AG04450 (cell line): ENCODE results near the gene EHMT1. TPM values are rescaled to one million over a fixed set of nuclear protein-coding genes. Genes with fewer than 3 reads are reported as not detected.

ENCODE experiments used
- CTCF ChIA-PET: fragments of 300-600, 350-600 bp; formaldehyde crosslinking; extraction: SDS; loops from one replicate; lab custom pipeline; 2022; ENCODE audit warnings: antibody characterized with exemption, inconsistent platforms; lab: Charles Lee
- POLR2A ChIA-PET: fragments of 350-600 bp; formaldehyde crosslinking; extraction: SDS; loops from one replicate; lab custom pipeline; 2021; ENCODE audit warnings: antibody characterized with exemption, inconsistent platforms; lab: Yijun Ruan, JAX
- DNase-seq: peaks from one replicate; pipeline ENCODE4 v3.0.0-alpha.2; 2011; ENCODE audit warnings: low read depth, low spot score
- H3K27ac ChIP-seq: one replicate; pipeline ENCODE4 v1.5.1; 2012; ENCODE audit warnings: low read depth, low read length, control low read depth
- H3K27me3 ChIP-seq: one replicate; pipeline ENCODE4 v1.6.0; 2012; ENCODE audit warnings: low read length; ENCODE audit not compliant: control insufficient read depth, insufficient read depth
- H3K4me3 ChIP-seq: 2 replicates; pipeline ENCODE4 v1.5.1; 2011; ENCODE audit warnings: mild to moderate bottlenecking, low read depth, low read length, control low read depth
- H3K9me3 ChIP-seq: 2 replicates; pipeline ENCODE4 v1.5.1; 2012; ENCODE audit warnings: low read length; ENCODE audit not compliant: control insufficient read depth, insufficient read depth
- polyA plus RNA-seq: library from polyadenylated mRNA; depleted of rRNA; stranded (reverse); fragments of >200 nt; gene quantifications from 2 replicates; pipeline ENCODE4 v1.2.3, GENCODE V29; 2011
- TF ChIP-seq, protein P1 (sequence below): IDR thresholded peaks from 2 replicates; pipeline ENCODE4 v1.5.1; 2011; ENCODE audit warnings: low read depth, low read length, control low read depth, inconsistent platforms

Gene EHMT1
- polyA plus RNA-seq, 1 experiment: 26.1 TPM

DNA sequence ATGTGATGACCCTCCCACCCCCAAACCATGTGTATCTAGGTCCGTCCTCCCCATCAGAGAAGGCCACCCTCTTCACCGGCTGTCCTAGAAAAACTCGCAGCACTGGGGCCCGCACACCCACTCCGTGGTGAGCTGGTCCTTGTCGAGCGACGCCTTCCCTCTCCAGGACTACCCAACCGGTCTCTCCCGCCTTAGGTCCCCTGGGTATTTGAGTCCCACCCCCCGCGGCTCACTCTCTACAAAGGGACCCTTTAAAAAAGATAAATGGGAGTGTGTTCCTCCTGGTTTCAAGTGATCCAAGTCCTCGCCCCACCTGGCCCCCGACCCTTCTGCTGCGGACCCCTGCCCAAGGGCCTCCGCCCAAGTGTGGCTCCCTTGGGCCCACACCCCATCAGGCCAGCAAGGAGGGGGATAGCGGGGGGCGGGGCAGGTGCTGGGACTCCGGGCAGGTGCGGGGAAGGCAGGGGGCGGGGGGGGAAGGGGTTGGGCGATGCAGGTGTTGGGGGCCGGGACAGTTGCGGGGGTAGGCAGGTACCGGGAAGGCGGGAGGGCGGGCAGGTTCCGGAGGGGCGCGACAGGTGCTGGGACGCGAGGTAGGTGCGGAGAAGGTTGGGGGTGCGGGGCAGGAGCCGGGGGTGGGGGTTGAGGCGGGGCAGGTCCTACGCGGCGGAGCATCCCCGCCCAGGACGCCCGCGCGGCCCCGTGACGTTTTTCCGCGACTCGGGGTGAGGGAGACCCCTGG, 14.3 kb upstream of the EHMT1 start:
- Histone ChIP-seq H3K9me3 (no peaks in the 10 kb centered on the region), H3K4me3 (peak overlapping the region; percentile 64), H3K27ac (no peak overlapping the region), H3K27me3 (peaks cover 4% of the 10 kb centered on the region)
- ChIA-PET CTCF (no interaction called here), POLR2A (interaction anchor here (1.0 to 1.7 kb wide), 3 partner anchors 9 to 15 kb away, joined by 3 to 9 read pairs (median 5); partner anchors contain the start of gene EHMT1)
- TF ChIP-seq, protein P1, sequence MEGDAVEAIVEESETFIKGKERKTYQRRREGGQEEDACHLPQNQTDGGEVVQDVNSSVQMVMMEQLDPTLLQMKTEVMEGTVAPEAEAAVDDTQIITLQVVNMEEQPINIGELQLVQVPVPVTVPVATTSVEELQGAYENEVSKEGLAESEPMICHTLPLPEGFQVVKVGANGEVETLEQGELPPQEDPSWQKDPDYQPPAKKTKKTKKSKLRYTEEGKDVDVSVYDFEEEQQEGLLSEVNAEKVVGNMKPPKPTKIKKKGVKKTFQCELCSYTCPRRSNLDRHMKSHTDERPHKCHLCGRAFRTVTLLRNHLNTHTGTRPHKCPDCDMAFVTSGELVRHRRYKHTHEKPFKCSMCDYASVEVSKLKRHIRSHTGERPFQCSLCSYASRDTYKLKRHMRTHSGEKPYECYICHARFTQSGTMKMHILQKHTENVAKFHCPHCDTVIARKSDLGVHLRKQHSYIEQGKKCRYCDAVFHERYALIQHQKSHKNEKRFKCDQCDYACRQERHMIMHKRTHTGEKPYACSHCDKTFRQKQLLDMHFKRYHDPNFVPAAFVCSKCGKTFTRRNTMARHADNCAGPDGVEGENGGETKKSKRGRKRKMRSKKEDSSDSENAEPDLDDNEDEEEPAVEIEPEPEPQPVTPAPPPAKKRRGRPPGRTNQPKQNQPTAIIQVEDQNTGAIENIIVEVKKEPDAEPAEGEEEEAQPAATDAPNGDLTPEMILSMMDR: no peak
- no peak for DNase-seq

DNA sequence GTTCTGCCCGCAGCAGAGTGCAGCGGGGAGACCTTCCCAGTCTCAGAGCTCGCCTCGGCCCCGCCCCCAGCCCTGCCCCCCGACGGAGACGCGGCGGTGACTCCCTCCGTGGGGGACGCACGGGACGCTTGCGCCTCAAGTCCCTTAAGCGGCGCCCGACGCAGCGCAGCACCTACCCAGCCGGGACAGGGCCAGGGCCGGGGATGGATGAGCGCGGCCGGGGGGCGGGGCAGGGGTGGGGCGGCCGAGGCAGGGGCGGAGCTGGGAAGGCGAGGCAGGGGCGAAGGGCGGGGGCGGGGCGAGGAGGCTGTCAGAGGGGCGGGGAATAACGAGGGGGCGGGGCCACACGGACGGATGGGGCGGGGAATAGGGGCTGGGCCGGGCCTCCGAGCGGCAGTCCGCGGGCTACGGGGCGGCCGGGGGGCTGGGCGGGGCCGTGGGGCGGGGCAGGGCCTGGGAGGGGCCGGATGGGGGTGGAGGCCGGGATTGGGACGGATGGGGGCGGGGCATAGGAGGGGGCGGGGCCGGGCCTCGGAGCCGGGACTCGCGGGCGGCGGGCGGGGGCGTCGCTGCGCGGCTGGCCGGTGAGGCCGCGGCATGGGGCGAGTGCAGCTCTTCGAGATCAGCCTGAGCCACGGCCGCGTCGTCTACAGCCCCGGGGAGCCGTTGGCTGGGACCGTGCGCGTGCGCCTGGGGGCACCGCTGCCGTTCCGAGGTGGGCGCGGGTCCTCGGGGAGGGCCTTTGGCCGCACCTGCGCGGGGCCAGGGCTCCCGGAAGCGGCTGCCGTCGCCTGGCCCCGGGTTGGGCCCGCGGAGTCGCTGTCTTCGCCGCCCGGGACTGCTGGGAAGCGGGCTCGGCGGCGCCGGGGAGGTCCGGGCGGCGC, 13.4 kb upstream of the EHMT1 start, which contains the start of gene ARRDC1:
Gene ARRDC1, plus strand, starts transcription at position 566 of the 884 bp plus-strand sequence. Its CDS starts 32 bp downstream, at position 598.
- TF ChIP-seq, protein P1: no peak
- peak; percentile 74 for DNase-seq
- POLR2A ChIA-PET: interaction anchor here (1.0 to 1.7 kb wide), 3 partner anchors 8 to 15 kb away, joined by 3 to 9 read pairs (median 5); partner anchors contain the start of gene EHMT1
- H3K9me3 ChIP-seq: no peaks in the 10 kb centered on the region; the same call in 1 of the 2 replicates
- H3K4me3 ChIP-seq: peak within 1 kb of the TSS; percentile 71
- H3K27me3 ChIP-seq: peaks cover 4% of the 10 kb centered on the region
- H3K27ac ChIP-seq: no peak within 1 kb of the TSS
- CTCF ChIA-PET: interaction anchor here (0.6 kb wide), 1 partner anchor 319 kb away, joined by 3 read pairs; no protein-coding TSS in a partner anchor

DNA sequence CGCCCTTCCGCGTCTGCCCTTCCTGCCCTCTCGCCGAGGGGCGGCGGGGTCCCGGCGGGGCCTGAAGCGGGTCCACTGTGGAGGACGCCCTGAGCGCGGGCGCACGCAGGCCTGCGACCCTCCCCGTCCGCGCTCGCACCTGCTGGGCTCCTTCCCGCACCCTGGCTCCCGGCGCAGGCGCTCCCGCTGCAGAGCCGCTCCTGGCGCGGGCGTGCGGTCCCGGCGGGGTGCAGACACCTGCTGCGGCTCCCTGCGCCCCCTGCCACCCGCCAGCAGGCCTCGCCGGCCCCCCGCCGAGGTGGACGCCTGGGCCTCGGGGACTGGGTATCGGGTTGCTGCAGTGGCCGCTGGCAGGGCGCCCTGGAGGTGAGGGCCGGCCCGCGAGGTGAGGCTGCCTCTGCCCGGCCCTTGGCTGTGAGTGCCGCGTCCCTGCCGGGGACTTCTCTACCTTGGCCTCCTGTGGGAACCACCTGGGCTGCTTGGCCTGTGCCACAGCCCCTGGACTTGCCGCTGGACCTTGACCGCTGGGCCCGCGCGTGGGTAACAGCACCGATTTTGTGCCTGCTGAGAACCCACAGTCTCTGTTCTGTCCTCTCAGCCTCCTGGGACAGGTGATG, 12.7 kb upstream of the EHMT1 start:
- DNase-seq: no peak
- TF ChIP-seq, protein P1: no peak
- Histone ChIP-seq H3K4me3 (peak overlapping the region; percentile 71), H3K27ac (no peak overlapping the region), H3K9me3 (no peaks in the 10 kb centered on the region; the same call in 1 of the 2 replicates), H3K27me3 (peaks cover 4% of the 10 kb centered on the region)
- ChIA-PET CTCF (interaction anchor here (0.6 kb wide), 1 partner anchor 320 kb away, joined by 3 read pairs; no protein-coding TSS in a partner anchor), POLR2A (interaction anchor here (1.2 kb wide), 1 partner anchor 15 kb away, joined by 5 read pairs; no protein-coding TSS in a partner anchor)

DNA sequence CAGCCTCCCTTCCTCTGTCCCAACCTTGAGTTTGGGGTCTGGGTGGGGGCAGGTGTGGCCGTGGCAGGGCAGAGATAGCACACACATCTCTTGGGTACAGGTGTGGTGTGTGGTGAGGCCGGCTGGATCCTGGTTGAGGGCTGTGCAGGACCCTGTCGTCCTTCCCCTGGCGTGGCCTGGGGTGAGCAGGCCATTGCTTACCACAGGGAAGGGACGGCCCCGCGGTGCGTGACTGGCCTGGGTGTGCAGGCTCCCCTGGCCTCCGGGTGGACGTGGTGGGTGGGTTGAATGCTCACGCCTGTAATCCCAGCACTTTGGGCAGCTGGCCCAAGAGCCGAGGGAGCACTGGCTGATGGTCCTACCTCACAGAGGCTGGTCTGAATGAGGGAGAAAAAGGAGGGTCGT, 12.1 kb upstream of the EHMT1 start:
- peak overlapping the region; percentile 71 for H3K4me3 ChIP-seq
- H3K9me3 ChIP-seq: no peaks in the 10 kb centered on the region; the same call in 1 of the 2 replicates
- DNase-seq: no peak
- peaks cover 4% of the 10 kb centered on the region for H3K27me3 ChIP-seq
- ChIA-PET POLR2A (no interaction called here), CTCF (no interaction called here)
- TF ChIP-seq, protein P1: no peak
- no peak overlapping the region for H3K27ac ChIP-seq
